ENCODE data around the gene TBC1D22A. TPM values are rescaled to one million over a fixed set of nuclear protein-coding genes. Genes with fewer than 3 reads are reported as not detected.

TBC1D22A gene
- total and polyA plus RNA-seq, 4 experiments from 2014 or later = 20.6 to 49.2 (median 36.7) TPM

DNA sequence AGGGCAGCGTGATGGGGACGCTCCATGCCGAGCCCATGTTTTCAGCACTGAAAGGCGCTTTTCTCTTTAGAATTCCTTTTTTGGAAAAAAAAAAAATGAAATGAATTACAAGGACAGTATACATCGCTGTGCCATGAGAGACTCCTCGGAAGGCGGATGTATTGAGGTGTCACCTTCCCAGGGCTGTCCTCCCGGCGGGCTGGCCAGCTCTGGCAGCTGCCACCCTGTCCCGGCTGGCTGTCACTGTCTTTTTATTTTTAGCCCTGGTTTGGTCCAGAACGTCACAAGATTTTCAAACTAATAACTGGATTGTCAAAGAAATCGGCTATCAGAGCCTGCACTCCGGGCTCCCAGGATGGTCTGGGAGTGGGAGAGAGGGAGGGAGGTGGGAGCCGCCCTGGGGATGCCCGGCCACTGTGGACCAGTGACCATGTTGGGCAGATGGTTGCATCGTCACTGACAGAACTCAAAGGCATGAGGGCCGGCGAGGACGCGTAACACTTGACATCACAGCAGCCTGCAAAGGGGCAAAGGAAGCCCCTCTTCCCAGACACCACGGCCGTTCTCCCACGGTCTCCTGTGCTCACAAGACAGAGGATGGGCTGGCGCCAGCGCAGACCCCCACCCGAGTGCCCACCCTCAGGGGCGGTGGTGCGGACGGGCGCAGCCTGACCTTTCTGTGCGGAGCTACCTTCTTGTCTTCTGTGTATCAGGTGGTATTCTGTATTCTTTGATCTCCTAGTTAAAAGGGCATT is 392.9 kb downstream of the TBC1D22A start:
- no peaks in the 10 kb centered on the region for H3K4me1 ChIP-seq (ENCODE audit: insufficient read depth, low read length)
- ChIA-PET POLR2A (ENCODE audit: partially characterized antibody) (no interaction called here), CTCF (ENCODE audit: partially characterized antibody) (no interaction called here)
- no peak overlapping the region for H3K27ac Mint-ChIP-seq
- DNase-seq = no peak
- H3K4me3 ChIP-seq (ENCODE audit: low read length in 2 of 2) = no peak overlapping the region
- H3K27me3 Mint-ChIP-seq = no peaks in the 10 kb centered on the region
- H3K27me3 ChIP-seq (ENCODE audit: insufficient read depth, low read length) = no peaks in the 10 kb centered on the region
- peaks cover 0 to 2% (median under 1%) of the 10 kb centered on the region in 4 donors for H3K4me1 Mint-ChIP-seq
- no peak overlapping the region for H3K27ac ChIP-seq (ENCODE audit: low read depth, low read length)
- H3K9me3 ChIP-seq (ENCODE audit: control insufficient read depth in 1 of 2, low read length in 2 of 2) = no peaks in the 10 kb centered on the region
- no peak overlapping the region for H3K4me3 Mint-ChIP-seq
- H3K36me3 ChIP-seq (ENCODE audit: insufficient read depth, low read length) = no peaks in the 10 kb centered on the region
- peaks cover 0 to 1% (median 0%) of the 10 kb centered on the region in 8 donors for H3K9me3 Mint-ChIP-seq
- peaks cover 0 to 22% of the 10 kb centered on the region in 2 donors for H3K36me3 Mint-ChIP-seq
- intact Hi-C loops (cut with micrococcal nuclease) = no loop called here

DNA sequence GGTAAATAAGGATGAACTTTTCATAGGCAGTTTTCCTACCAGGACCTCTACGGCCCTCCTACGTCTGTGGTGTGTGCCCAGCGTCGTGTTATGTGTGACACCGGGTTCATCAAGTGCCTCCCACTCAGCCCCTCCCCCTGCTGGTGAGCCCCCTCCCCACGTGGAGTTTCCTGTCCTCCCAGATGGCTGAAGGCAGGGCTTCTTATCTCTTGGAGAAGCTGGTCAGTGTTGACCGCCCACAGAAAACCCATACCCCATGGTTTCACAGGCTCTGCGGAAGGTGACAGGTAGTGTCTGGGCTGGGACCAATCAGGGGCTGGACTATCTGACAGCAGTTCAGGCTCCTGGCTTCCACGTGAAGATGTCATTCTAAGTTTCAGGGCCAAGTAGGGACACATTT is 393.5 kb downstream of the TBC1D22A start:
- intact Hi-C loops (cut with micrococcal nuclease) = no loop called here
- H3K4me3 Mint-ChIP-seq = no peak overlapping the region
- no peaks in the 10 kb centered on the region for H3K27me3 Mint-ChIP-seq

DNA sequence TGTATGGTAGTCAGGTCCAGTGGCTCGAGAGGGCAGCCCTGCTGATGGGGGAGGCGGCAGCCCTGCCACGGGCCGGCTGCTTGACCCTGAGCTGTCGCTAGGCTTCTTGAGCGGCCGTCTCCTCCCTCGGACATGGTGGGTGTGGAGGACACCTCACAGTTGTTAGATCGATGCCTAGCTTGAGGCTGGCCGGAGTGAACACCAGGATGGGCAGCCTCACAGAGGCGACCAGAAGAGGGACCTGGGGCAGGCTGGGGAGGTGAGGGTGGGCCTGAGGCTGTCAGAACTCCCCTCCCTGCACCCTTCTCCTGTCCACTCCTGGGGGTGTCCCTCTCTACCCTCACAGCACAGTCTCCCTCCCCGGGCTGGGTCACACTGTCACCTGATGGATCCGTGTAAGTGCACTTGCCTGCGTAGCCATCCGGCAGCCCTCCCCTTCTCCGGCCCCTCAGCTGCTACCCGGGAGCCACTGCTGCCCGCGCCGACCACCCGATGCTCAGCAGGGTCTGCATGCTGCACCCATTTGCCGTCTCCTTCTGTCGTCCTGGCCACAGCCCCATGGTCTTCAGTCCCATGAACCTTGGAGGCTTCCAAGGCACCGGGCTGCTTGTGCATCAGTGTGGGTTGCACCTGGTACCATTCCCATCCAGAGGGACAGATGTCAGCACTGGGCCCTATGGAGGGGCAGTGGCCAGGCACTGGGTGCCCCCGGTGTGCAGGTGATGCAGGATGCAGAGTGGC is 394.1 kb downstream of the TBC1D22A start:
- H3K36me3 ChIP-seq (ENCODE audit: insufficient read depth, low read length) = no peaks in the 10 kb centered on the region
- DNase-seq = no peak
- Mint-ChIP-seq H3K9me3 (peaks cover 0 to 1% (median 0%) of the 10 kb centered on the region in 8 donors), H3K27me3 (no peaks in the 10 kb centered on the region), H3K27ac (no peak overlapping the region), H3K36me3 (peaks cover 0 to 14% of the 10 kb centered on the region in 2 donors), H3K4me1 (peaks cover 0 to 2% (median under 1%) of the 10 kb centered on the region in 4 donors), H3K4me3 (no peak overlapping the region)
- no peaks in the 10 kb centered on the region for H3K9me3 ChIP-seq (ENCODE audit: control insufficient read depth in 1 of 2, low read length in 2 of 2)
- intact Hi-C loops (cut with micrococcal nuclease) = no loop called here
- H3K4me1 ChIP-seq (ENCODE audit: insufficient read depth, low read length) = no peaks in the 10 kb centered on the region
- H3K27me3 ChIP-seq (ENCODE audit: insufficient read depth, low read length) = no peaks in the 10 kb centered on the region
- POLR2A ChIA-PET (ENCODE audit: partially characterized antibody) = no interaction called here
- CTCF ChIA-PET (ENCODE audit: partially characterized antibody) = no interaction called here
- H3K4me3 ChIP-seq (ENCODE audit: low read length in 2 of 2) = no peak overlapping the region
- H3K27ac ChIP-seq (ENCODE audit: low read depth, low read length) = no peak overlapping the region

More for the DNA sequence above, 393.5 kb downstream of the TBC1D22A start:
- H3K9me3 ChIP-seq (ENCODE audit: control insufficient read depth in 1 of 2, low read length in 2 of 2) = no peaks in the 10 kb centered on the region
- H3K4me3 ChIP-seq (ENCODE audit: low read length in 2 of 2) = no peak overlapping the region
- no peak overlapping the region for H3K27ac ChIP-seq (ENCODE audit: low read depth, low read length)
- ChIA-PET CTCF (ENCODE audit: partially characterized antibody) (no interaction called here), POLR2A (ENCODE audit: partially characterized antibody) (no interaction called here)
- no peak for DNase-seq
- Mint-ChIP-seq H3K36me3 (peaks cover 0 to 20% of the 10 kb centered on the region in 2 donors), H3K4me1 (peaks cover 0 to 2% (median under 1%) of the 10 kb centered on the region in 4 donors), H3K9me3 (peaks cover 0 to 1% (median 0%) of the 10 kb centered on the region in 8 donors), H3K27ac (no peak overlapping the region)
- no peaks in the 10 kb centered on the region for H3K4me1 ChIP-seq (ENCODE audit: insufficient read depth, low read length)
- no peaks in the 10 kb centered on the region for H3K27me3 ChIP-seq (ENCODE audit: insufficient read depth, low read length)
- H3K36me3 ChIP-seq (ENCODE audit: insufficient read depth, low read length) = no peaks in the 10 kb centered on the region

DNA sequence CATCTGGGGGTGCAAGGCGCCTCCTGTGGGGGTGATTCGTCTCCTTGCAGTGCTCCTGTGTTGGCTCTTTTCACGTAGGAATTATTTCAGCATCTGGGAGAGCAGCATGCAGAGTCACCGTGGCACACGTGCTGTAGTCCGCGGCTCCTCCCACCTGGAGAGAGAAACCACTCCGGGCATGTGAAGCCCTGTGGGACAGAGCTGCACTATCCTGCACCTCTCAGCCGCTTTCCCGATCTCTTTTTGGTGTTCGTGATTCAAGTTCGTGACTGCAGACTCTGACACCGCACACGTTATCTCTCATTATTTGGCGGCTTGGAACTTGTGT is 394.6 kb downstream of the TBC1D22A start:
- no peak for DNase-seq
- Histone ChIP-seq H3K36me3 (ENCODE audit: insufficient read depth, low read length) (no peaks in the 10 kb centered on the region), H3K27ac (ENCODE audit: low read depth, low read length) (no peak overlapping the region), H3K27me3 (ENCODE audit: insufficient read depth, low read length) (no peaks in the 10 kb centered on the region), H3K9me3 (ENCODE audit: control insufficient read depth in 1 of 2, low read length in 2 of 2) (no peaks in the 10 kb centered on the region), H3K4me3 (ENCODE audit: low read length in 2 of 2) (no peak overlapping the region), H3K4me1 (ENCODE audit: insufficient read depth, low read length) (no peaks in the 10 kb centered on the region)
- ChIA-PET POLR2A (ENCODE audit: partially characterized antibody) (no interaction called here), CTCF (ENCODE audit: partially characterized antibody) (no interaction called here)
- no peak overlapping the region for H3K27ac Mint-ChIP-seq
- H3K4me3 Mint-ChIP-seq = no peak overlapping the region
- peaks cover 0 to 11% of the 10 kb centered on the region in 2 donors for H3K36me3 Mint-ChIP-seq
- H3K9me3 Mint-ChIP-seq = peaks cover 0 to 1% (median 0%) of the 10 kb centered on the region in 8 donors
- H3K4me1 Mint-ChIP-seq = peaks cover 0 to 2% (median under 1%) of the 10 kb centered on the region in 4 donors
- H3K27me3 Mint-ChIP-seq = no peaks in the 10 kb centered on the region
- intact Hi-C loops (cut with micrococcal nuclease) = no loop called here

DNA sequence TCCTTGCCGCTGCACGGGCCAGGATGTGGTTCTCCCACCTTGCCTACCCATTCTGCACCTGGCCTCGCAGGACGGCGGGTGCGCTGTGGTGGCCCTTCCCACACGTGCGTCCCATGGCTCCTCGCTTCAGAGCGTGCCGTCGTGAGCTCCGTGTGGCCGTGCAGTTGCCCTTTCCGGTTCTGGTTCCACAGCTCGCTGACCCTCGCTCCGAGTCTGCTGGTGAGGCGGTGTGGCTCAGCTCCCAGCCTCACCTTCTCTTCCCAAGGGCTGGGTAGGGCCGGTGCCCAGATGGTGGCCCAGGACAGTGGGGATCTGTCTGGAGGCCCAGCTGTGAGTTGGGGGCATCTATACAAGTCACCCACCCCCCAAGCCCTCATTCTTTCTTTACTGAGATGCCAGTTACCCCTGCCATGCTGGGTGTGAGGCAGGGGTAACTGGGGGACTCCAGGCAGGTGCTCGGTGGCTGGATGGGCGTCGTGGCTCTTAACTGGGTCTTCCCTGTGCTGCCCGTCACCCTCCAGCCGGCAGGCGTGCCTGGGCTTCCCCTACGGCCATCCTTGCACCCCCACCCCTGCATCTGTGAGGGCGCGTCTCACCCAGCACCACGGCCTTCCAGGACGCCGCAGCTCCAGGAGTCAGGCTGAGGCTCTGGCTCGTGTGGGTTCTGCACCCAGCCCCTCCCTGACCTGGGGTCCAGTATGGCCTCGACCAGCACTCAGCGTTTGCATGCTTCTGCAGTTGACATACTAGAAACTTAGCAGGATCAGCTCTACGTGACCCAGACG is 395.2 kb downstream of the TBC1D22A start:
- H3K36me3 ChIP-seq (ENCODE audit: insufficient read depth, low read length) = no peaks in the 10 kb centered on the region
- ChIA-PET CTCF (ENCODE audit: partially characterized antibody) (no interaction called here), POLR2A (ENCODE audit: partially characterized antibody) (no interaction called here)
- intact Hi-C loops (cut with micrococcal nuclease) = no loop called here
- no peak overlapping the region for H3K4me3 ChIP-seq (ENCODE audit: low read length in 2 of 2)
- Mint-ChIP-seq H3K4me3 (no peak overlapping the region), H3K27ac (no peak overlapping the region), H3K4me1 (peaks cover 0 to 2% (median under 1%) of the 10 kb centered on the region in 4 donors), H3K36me3 (peaks cover 2 to 6% of the 10 kb centered on the region in 2 donors), H3K9me3 (peaks cover 0 to under 1% (median 0%) of the 10 kb centered on the region in 8 donors), H3K27me3 (no peaks in the 10 kb centered on the region)
- H3K9me3 ChIP-seq (ENCODE audit: control insufficient read depth in 1 of 2, low read length in 2 of 2) = no peaks in the 10 kb centered on the region
- no peak for DNase-seq
- H3K27me3 ChIP-seq (ENCODE audit: insufficient read depth, low read length) = no peaks in the 10 kb centered on the region
- H3K27ac ChIP-seq (ENCODE audit: low read depth, low read length) = no peak overlapping the region
- no peaks in the 10 kb centered on the region for H3K4me1 ChIP-seq (ENCODE audit: insufficient read depth, low read length)

DNA sequence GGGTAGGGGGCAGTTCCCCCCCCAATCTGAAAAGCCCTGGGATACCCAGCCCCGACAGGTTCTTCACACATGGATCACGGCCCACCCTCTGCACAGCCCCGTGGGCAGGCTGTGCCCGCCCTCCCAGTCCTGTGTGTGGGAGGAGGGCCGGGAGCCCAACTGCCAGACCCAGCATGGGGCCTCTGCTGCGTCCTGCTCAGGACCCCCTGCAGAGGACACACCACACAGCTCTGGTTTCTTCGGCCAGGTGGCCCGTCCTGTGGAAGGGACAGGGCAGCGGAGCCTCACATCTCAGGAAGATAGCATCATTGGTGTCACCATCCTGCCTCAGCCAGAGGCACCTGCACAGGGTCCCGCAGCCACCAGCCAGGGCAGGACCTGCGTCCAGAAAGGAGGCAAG is 396.0 kb downstream of the TBC1D22A start:
- Histone ChIP-seq H3K36me3 (ENCODE audit: insufficient read depth, low read length) (no peaks in the 10 kb centered on the region), H3K4me1 (ENCODE audit: insufficient read depth, low read length) (no peaks in the 10 kb centered on the region), H3K27ac (ENCODE audit: low read depth, low read length) (no peak overlapping the region), H3K4me3 (ENCODE audit: low read length in 2 of 2) (no peak overlapping the region), H3K9me3 (ENCODE audit: control insufficient read depth in 1 of 2, low read length in 2 of 2) (no peaks in the 10 kb centered on the region), H3K27me3 (ENCODE audit: insufficient read depth, low read length) (no peaks in the 10 kb centered on the region)
- no peak for DNase-seq
- no peaks in the 10 kb centered on the region for H3K9me3 Mint-ChIP-seq
- POLR2A ChIA-PET (ENCODE audit: partially characterized antibody) = no interaction called here
- no peaks in the 10 kb centered on the region for H3K27me3 Mint-ChIP-seq
- intact Hi-C loops (cut with micrococcal nuclease) = no loop called here
- peaks cover 0 to 2% (median under 1%) of the 10 kb centered on the region in 4 donors for H3K4me1 Mint-ChIP-seq
- CTCF ChIA-PET (ENCODE audit: partially characterized antibody) = no interaction called here
- no peak overlapping the region for H3K27ac Mint-ChIP-seq
- H3K4me3 Mint-ChIP-seq = no peak overlapping the region
- H3K36me3 Mint-ChIP-seq = peaks cover 5 to 7% of the 10 kb centered on the region in 2 donors

DNA sequence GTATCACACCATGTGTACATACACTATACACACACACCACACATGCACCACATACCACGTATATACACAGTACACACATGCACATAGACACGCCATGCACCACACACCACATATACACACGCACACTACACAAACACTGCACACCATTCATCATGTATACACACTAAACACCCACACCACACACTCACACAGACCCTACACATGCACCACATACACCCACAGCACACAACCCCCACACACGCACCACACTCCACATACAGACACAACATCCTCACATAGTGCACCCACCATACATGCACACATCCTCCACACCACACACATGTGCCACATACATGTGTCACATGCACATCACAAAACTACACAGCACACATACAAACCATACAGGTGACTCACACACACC is 397.1 kb downstream of the TBC1D22A start:
- Histone ChIP-seq H3K27ac (ENCODE audit: low read depth, low read length) (no peak overlapping the region), H3K36me3 (ENCODE audit: insufficient read depth, low read length) (no peaks in the 10 kb centered on the region), H3K4me3 (ENCODE audit: low read length in 2 of 2) (no peak overlapping the region), H3K4me1 (ENCODE audit: insufficient read depth, low read length) (no peaks in the 10 kb centered on the region), H3K27me3 (ENCODE audit: insufficient read depth, low read length) (no peaks in the 10 kb centered on the region), H3K9me3 (ENCODE audit: control insufficient read depth in 1 of 2, low read length in 2 of 2) (no peaks in the 10 kb centered on the region)
- no peak for DNase-seq
- Mint-ChIP-seq H3K9me3 (peaks cover 0 to 2% (median 0%) of the 10 kb centered on the region in 8 donors), H3K36me3 (peaks cover 5 to 7% of the 10 kb centered on the region in 2 donors), H3K27me3 (no peaks in the 10 kb centered on the region), H3K4me1 (peaks cover 0 to 2% (median 0%) of the 10 kb centered on the region in 4 donors), H3K4me3 (no peak overlapping the region), H3K27ac (no peak overlapping the region)
- intact Hi-C loops (cut with micrococcal nuclease) = no loop called here
- ChIA-PET CTCF (ENCODE audit: partially characterized antibody) (no interaction called here), POLR2A (ENCODE audit: partially characterized antibody) (no interaction called here)

All from CD4-positive, alpha-beta memory T cell (primary cell).